GM20431 (cell line): ENCODE results near the gene KDM4C.

Experiments used
- in situ Hi-C: fragments of 300-500 bp; cut with MseI, MboI; formaldehyde crosslinking; loops from one replicate; pipeline ENCODE4 v1.15.0; 2020; ENCODE audit warnings: low sequenced_read_pairs; ENCODE audit not compliant: unreplicated experiment

KDM4C gene

GRCh38 chr9:6956879-6957278, 199.1 kb downstream of the KDM4C start:
- in situ Hi-C loops: no loop called here

GRCh38 chr9:6959270-6960000, 201.7 kb downstream of the KDM4C start:
- in situ Hi-C loops: no loop called here

DNA sequence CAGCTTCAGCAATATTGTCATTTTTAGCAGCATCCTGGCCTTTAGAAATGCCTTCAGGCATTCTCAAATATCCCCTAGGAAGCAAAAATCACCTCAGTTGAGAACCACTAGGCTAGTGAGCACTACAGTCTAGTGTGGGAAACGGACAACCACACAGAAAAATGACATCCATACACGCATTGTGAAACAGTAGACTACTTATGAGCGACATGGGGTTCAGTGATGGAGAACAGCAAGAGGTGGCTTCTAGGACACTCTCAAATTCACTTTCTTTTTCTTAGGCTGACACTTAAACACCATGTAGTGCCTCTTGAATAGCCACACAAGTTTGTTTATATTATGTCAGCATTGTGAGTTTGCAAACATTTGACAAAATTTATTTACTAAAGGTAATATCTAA, 203.0 kb downstream of the KDM4C start:
- in situ Hi-C loops: no loop called here

DNA sequence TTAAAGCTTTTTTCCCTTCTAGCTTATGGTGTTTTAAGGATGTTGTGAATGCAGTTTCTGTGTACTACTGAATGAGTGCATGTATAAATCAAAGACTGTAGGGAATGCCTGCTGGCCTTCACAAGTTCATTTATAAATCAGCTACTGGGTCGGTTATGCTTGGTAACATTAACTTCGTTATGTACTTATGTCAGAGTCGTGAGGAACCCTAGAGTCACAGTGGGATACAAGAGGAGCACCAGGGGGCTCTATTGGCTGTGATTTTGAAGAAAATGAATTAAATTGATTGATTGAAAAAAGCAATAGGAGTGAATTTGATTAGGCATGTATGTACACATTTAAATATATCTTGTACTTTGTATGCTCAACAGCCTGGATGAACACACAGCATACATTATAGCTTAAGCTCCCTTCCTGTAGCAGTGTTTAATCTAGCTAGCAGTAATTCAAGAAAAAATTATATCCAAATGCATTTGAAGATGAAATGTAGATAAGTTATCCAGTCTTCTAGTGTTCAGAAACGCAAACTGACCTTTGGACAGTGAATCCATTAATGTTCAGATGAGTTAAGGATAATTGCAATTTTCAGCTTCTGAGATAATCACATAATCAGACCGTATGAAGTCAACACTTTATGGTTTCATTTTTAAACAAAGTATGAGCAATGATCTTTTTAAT, 204.2 kb downstream of the KDM4C start:
- in situ Hi-C loops: no loop called here

- in situ Hi-C loops: no loop called here
These were observed 207.8 kb downstream of the KDM4C start for GRCh38 chr9:6965566-6965965.

DNA sequence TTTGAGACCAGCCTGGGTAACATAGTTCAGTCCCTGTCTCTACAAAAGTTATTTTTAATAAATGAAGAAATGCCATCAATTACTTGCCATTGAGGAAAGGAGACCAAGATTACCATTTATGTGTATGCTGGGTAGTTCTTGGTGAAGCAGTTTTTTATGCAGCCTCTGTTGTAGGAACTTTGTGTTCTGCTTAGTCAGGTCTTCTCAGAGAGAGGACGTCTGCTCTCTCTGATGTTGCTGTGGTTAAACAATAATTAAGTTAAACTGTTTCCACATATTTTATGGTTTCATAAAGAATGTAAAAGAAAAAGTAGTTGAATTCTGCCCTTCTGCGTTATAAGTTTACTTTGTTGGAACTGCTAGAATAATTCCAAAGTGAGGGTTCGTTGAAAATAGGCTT, 210.5 kb downstream of the KDM4C start:
- in situ Hi-C loops: no loop called here

DNA sequence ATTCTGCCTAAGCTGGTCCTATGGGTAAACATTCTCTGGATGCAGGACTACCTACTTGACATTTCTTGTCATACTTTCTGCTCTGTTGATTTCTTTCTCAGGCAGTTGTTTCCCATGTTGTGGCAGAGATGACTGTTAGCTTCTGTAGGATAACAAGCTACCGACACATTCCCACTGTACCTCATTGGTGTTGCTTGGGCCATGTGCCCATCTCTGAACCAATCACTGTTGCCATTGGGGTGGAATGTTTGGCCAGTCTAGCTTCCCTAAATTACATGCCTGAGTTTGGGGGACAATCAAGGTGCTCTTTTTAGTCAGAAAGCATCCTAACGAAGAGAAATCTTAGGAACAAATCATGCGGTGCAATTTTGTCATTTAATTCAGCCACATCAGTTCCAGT, 212.0 kb downstream of the KDM4C start:
- in situ Hi-C loops: no loop called here

DNA sequence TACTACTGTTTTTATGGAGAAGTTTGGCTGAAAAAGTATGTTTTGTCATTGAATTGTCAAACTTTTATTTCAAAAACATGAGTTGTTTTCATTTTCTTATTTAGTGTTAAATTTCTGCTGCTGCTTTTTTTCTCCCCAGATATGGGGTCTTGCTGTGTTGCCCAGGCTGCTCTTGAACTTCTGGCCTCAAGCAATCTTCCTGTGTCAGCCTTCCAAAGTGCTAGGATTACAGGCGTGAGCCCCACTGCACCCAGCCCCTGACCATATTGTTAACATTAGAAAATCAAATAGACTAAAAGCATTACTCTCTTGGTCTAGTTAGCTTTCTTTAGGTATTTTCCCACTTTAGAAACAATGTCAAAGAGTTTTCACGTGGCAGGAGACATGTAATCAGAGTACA, 215.3 kb downstream of the KDM4C start:
- in situ Hi-C loops: no loop called here

- in situ Hi-C loops: no loop called here
These were observed 216.0 kb downstream of the KDM4C start for GRCh38 chr9:6973762-6974161.

- in situ Hi-C loops: no loop called here
These were observed 217.4 kb downstream of the KDM4C start for GRCh38 chr9:6975198-6975597.

GRCh38 chr9:6977761-6978160, 220.0 kb downstream of the KDM4C start:
- in situ Hi-C loops: no loop called here

GRCh38 chr9:6978591-6978990, 220.8 kb downstream of the KDM4C start:
- in situ Hi-C loops: no loop called here

DNA sequence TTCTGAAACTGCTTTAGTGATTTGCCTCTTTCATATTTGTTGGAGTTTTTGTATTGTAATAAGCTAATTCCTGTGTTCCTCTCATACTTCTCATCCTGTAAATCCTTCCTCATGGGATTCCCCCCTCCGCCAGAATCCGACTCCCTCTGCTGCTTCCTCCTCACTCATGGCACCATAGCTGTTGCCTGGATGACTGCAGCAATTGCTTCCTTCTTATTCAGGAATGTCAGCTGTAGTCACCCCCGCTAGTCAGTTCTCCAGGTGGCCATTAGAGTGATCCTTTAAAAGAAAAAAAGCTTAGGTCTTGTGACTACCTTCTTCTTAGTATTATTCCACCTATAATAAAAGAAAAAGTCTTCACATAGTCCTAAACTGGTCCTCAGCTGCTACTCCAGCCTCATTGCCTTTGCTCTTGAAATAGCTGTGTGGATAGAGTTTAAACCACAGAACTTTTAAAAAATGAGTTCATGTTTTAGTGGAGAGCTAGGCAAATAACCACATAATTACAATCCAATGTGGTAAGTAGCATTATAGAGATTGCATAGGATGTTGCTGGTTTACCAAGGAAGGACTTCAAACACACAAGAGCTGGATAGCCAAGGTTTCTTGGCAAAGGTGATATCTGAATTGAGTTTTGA, 227.3 kb downstream of the KDM4C start:
- in situ Hi-C loops: no loop called here

DNA sequence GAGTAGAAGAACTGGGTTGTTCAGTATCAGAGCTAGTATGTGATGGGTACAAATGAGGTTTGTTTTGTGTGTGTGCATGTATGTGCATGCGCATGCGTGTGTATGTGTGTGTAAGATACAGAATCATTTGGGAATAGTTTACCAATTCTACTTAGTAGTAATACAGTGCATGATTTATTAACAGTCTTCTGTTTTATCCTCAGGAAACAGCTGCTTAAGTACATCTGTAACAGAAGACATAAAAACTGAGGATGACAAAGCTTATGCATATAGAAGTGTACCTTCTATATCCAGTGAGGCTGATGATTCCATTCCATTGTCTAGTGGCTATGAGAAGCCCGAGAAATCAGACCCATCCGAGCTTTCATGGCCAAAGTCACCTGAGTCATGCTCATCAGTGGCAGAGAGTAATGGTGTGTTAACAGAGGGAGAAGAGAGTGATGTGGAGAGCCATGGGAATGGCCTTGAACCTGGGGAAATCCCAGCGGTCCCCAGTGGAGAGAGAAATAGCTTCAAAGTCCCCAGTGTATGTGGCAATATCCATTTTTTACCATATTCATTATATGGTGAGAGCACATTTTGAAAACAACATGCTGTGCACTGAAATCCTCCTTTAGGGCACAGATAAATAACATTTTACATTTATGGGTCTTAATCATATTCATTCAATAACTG, 228.5 kb downstream of the KDM4C start:
- in situ Hi-C loops: no loop called here

- in situ Hi-C loops: no loop called here
These were observed 229.6 kb downstream of the KDM4C start for GRCh38 chr9:6987381-6987780.

DNA sequence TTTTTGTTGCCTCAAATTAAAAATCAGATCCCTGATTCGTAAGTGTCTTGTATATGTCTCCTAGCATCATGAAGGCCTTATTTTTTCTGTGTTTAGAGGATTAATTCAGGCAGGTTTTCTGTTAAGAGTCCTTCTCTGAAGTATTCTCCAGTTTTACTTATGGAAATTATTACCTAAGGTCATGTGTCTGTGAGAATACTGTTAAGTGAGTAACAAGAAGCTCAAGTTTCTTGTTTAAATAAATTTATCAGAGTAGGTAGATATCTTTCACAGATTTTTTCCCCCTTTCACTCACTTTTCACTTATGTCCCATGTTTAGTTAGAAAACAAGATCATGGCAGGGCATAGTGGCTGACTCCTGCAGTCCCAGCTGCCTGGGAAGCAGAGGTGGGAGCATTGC, 233.6 kb downstream of the KDM4C start:
- in situ Hi-C loops: no loop called here

GRCh38 chr9:6996061-6996854, 238.5 kb downstream of the KDM4C start:
- in situ Hi-C loops: no loop called here

DNA sequence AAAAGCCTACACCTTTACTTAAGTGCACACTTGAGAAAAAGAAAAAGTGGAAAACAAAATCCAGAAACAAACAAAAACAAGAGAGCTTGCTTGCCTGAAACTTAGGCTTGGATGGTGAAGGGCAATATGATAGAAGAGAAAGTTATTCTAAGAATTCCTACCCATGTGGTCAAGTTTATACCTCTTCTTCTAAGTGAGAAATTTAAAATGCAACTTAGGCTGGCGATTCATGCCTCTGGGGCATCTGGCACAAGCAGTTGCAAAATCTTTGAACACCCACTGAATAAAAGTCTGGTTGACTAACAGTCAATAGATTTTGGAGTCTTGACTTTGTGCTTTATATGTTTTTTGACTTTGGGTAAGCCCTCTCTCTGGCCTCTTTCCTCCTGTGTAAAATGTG, 239.6 kb downstream of the KDM4C start:
- in situ Hi-C loops: no loop called here

- in situ Hi-C loops: no loop called here
These were observed 242.0 kb downstream of the KDM4C start for GRCh38 chr9:6999794-7000193.

DNA sequence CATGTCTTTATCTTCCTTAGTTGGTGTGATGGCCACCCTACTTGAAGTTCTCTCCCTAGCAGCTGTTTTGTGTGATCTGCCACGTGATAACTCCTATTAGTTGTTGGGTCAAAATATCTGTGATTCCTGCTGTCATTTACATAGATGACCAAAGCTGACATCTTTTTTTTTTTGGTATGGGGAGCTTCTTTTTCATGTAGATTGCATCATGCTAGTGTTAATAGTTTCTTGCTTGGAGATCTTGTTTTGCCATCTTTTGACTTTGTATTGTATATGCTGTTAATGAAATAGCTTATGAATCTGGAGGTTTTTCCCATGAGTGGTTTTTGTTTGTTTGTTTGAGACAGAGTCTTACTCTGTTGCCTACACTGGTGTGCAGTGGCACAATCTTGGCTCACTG, 243.8 kb downstream of the KDM4C start:
- in situ Hi-C loops: no loop called here
